Measurements from ENCODE around the gene GARNL3. TPM values are rescaled to one million over a fixed set of nuclear protein-coding genes. Genes with fewer than 3 reads are reported as not detected.

Gene GARNL3
- total and polyA plus RNA-seq, 2 experiments from 2014 or later = 9.5 to 10.5 TPM

GRCh38 chr9:127244609-127245601, 19.7 kb upstream of the GARNL3 start:
- H3K4me2 ChIP-seq = peak overlapping the region; percentile 75
- H3K4me1 ChIP-seq (ENCODE audit: insufficient read depth) = no peaks in the 10 kb centered on the region
- H2AFZ ChIP-seq = peak overlapping the region; percentile 68
- no peaks in the 10 kb centered on the region for H3K79me2 ChIP-seq
- peak; percentile 99 for DNase-seq (ENCODE audit: low spot score)
- no peaks in the 10 kb centered on the region for H3K9me3 ChIP-seq (ENCODE audit: low read depth)
- H3K4me3 ChIP-seq = peak overlapping the region; percentile 32
- H3K9me2 ChIP-seq (replicated peaks; ENCODE audit: insufficient read depth) = no peaks in the 10 kb centered on the region
- WGBS (ENCODE audit: low lambda C conversion rate, missing lambda C conversion rate) = 19% methylated on average over 38 of the region's 53 CpGs
- peak overlapping the region; percentile 7 for H3K27ac ChIP-seq
- H3K27me3 ChIP-seq = no peaks in the 10 kb centered on the region
- TF ChIP-seq EZH2 (IDR thresholded peaks at IDR 0.05; ENCODE audit: borderline replicate concordance) = no peak
- TF ChIP-seq EZH2phosphoT487 (IDR thresholded peaks at IDR 0.05; ENCODE audit: low read depth, severe bottlenecking, unreplicated experiment) = no peak
- TF ChIP-seq CTCF (IDR thresholded peaks at IDR 0.05; ENCODE audit: poor library complexity) = no peak
- no peaks in the 10 kb centered on the region for H4K20me1 ChIP-seq (ENCODE audit: insufficient read depth, poor library complexity, severe bottlenecking)
- H3K36me3 ChIP-seq (replicated peaks; ENCODE audit: insufficient read depth, low read depth) = no peaks in the 10 kb centered on the region

GRCh38 chr9:127245637-127246164, 18.9 kb upstream of the GARNL3 start:
- no peak for DNase-seq (ENCODE audit: low spot score)
- no peaks in the 10 kb centered on the region for H3K79me2 ChIP-seq
- TF ChIP-seq EZH2phosphoT487 (IDR thresholded peaks at IDR 0.05; ENCODE audit: low read depth, severe bottlenecking, unreplicated experiment) (no peak), EZH2 (IDR thresholded peaks at IDR 0.05; ENCODE audit: borderline replicate concordance) (no peak), CTCF (IDR thresholded peaks at IDR 0.05; ENCODE audit: poor library complexity) (no peak)
- H3K27me3 ChIP-seq = no peaks in the 10 kb centered on the region
- peak overlapping the region; percentile 72 for H3K4me2 ChIP-seq
- H3K4me1 ChIP-seq (ENCODE audit: insufficient read depth) = no peaks in the 10 kb centered on the region
- 78% methylated on average over 8 of the region's 8 CpGs for WGBS (ENCODE audit: low lambda C conversion rate, missing lambda C conversion rate)
- no peaks in the 10 kb centered on the region for H3K9me3 ChIP-seq (ENCODE audit: low read depth)
- no peaks in the 10 kb centered on the region for H4K20me1 ChIP-seq (ENCODE audit: insufficient read depth, poor library complexity, severe bottlenecking)
- no peaks in the 10 kb centered on the region for H3K9me2 ChIP-seq (replicated peaks; ENCODE audit: insufficient read depth)
- H3K4me3 ChIP-seq = peak overlapping the region; percentile 15
- peak overlapping the region; percentile 68 for H2AFZ ChIP-seq
- no peaks in the 10 kb centered on the region for H3K36me3 ChIP-seq (replicated peaks; ENCODE audit: insufficient read depth, low read depth)
- no peak overlapping the region for H3K27ac ChIP-seq

GRCh38 chr9:127248241-127248640, 16.3 kb upstream of the GARNL3 start:
- Histone ChIP-seq H4K20me1 (ENCODE audit: insufficient read depth, poor library complexity, severe bottlenecking) (no peaks in the 10 kb centered on the region), H3K4me1 (ENCODE audit: insufficient read depth) (no peaks in the 10 kb centered on the region), H3K27me3 (no peaks in the 10 kb centered on the region), H2AFZ (no peak overlapping the region), H3K4me3 (no peak overlapping the region), H3K9me2 (replicated peaks; ENCODE audit: insufficient read depth) (no peaks in the 10 kb centered on the region), H3K79me2 (no peaks in the 10 kb centered on the region), H3K36me3 (replicated peaks; ENCODE audit: insufficient read depth, low read depth) (no peaks in the 10 kb centered on the region), H3K4me2 (no peak overlapping the region), H3K27ac (no peak overlapping the region), H3K9me3 (ENCODE audit: low read depth) (no peaks in the 10 kb centered on the region)
- no peak for DNase-seq (ENCODE audit: low spot score)
- WGBS (ENCODE audit: low lambda C conversion rate, missing lambda C conversion rate) = 82% methylated on average over 3 of the region's 3 CpGs
- TF ChIP-seq EZH2 (IDR thresholded peaks at IDR 0.05; ENCODE audit: borderline replicate concordance) = no peak
- TF ChIP-seq EZH2phosphoT487 (IDR thresholded peaks at IDR 0.05; ENCODE audit: low read depth, severe bottlenecking, unreplicated experiment) = no peak
- no peak for TF ChIP-seq CTCF (IDR thresholded peaks at IDR 0.05; ENCODE audit: poor library complexity)

All from hepatocyte (in vitro differentiated cells).